CD4-positive, alpha-beta T cell (primary cell): ENCODE measurements around the gene NBR1. TPM values are rescaled to one million over a fixed set of nuclear protein-coding genes. Genes with fewer than 3 reads are reported as not detected.
A peak's percentile ranks its signal among the peaks of the same experiment; 100 is the strongest.

ENCODE experiments used
- ATAC-seq: fragments of 200-7000 bp; cut with Tn5 transposase; one replicate; pipeline ENCODE4 v1.10.0; 2022; ENCODE audit warnings: mild to moderate bottlenecking; ENCODE audit not compliant: poor library complexity
- CTCF ChIA-PET: fragments of 350-600 bp; sonication (Branson Sonifier 250); formaldehyde crosslinking; loops from one replicate; lab custom pipeline; 2021; ENCODE audit warnings: antibody characterized with exemption, inconsistent platforms; lab: Charles Lee
- POLR2A ChIA-PET: fragments of 350-600 bp; sonication (Branson Sonifier 250); formaldehyde crosslinking; loops from one replicate; lab custom pipeline; 2021; ENCODE audit warnings: antibody characterized with exemption, inconsistent platforms; lab: Charles Lee
- DNase-seq, 14 experiments: peaks; one replicate each; pipeline ENCODE4 v3.0.0-alpha.2; 2013 to 2020; ENCODE audit warnings: mixed read lengths in 2 of 14
- H3K27ac ChIP-seq, 2 donors: one replicate each; pipeline versions ENCODE4 v1.5.1 to v1.7.0; 2013; ENCODE audit warnings: low read length in 2 of 2, low read depth in 1 of 2, mild to moderate bottlenecking in 1 of 2
- H3K27me3 ChIP-seq, 2 experiments: 1 replicate in 1 of 2; 2 replicates in 1 of 2; pipeline versions ENCODE4 v1.6.1 to v1.7.0; 2013; ENCODE audit warnings: low read length in 2 of 2, control low read depth in 1 of 2, mild to moderate bottlenecking in 1 of 2, moderate library complexity in 1 of 2; ENCODE audit not compliant: insufficient read depth in 2 of 2, control insufficient read depth in 1 of 2
- H3K36me3 ChIP-seq: one replicate; pipeline ENCODE4 v1.6.1; 2013; ENCODE audit warnings: low read length, control low read depth; ENCODE audit not compliant: insufficient read depth
- H3K4me1 ChIP-seq: one replicate; pipeline ENCODE4 v1.6.1; 2013; ENCODE audit warnings: low read length, control low read depth; ENCODE audit not compliant: insufficient read depth
- H3K4me3 ChIP-seq: one replicate; pipeline ENCODE4 v1.5.1; 2013; ENCODE audit warnings: mild to moderate bottlenecking, low read length, moderate library complexity
- H3K9me3 ChIP-seq, 2 experiments: 1 replicate in 1 of 2; 2 replicates in 1 of 2; pipeline versions ENCODE4 v1.6.1 to v1.7.0; 2013; ENCODE audit warnings: low read length in 2 of 2, mild to moderate bottlenecking in 2 of 2, control low read depth in 1 of 2, moderate library complexity in 1 of 2; ENCODE audit not compliant: control insufficient read depth in 1 of 2, insufficient read depth in 1 of 2
- H3K27ac Mint-ChIP-seq: one replicate; pipeline ENCODE4 v1.8.0; 2020; ENCODE audit warnings: mixed read lengths
- H3K27me3 Mint-ChIP-seq: one replicate; pipeline ENCODE4 v1.8.0; 2021; ENCODE audit warnings: mixed read lengths
- H3K36me3 Mint-ChIP-seq: one replicate; pipeline ENCODE4 v1.8.0; 2021; ENCODE audit warnings: low read depth, mixed read lengths
- H3K4me1 Mint-ChIP-seq: one replicate; pipeline ENCODE4 v1.8.0; 2021; ENCODE audit warnings: low read depth, mixed read lengths
- H3K4me3 Mint-ChIP-seq: one replicate; pipeline ENCODE4 v1.8.0; 2020; ENCODE audit warnings: mild to moderate bottlenecking, mixed read lengths
- H3K9me3 Mint-ChIP-seq: one replicate; pipeline ENCODE4 v1.8.0; 2020; ENCODE audit warnings: mixed read lengths
- CTCF ChIP-seq: fragments of 200-600 bp; IDR thresholded peaks from one replicate; pipeline ENCODE4 v1.8.0; 2022; ENCODE audit warnings: antibody characterized with exemption, mild to moderate bottlenecking
- intact Hi-C, 2 experiments: fragments of 100-400 bp; cut with DNase I in 1 of 2; cut with micrococcal nuclease in 1 of 2; formaldehyde crosslinking; loops; one replicate each; pipeline versions ENCODE4 v1.15.1 to v1.9.0; 2023 to 2025; cut with DNase I, micrococcal nuclease
- total RNA-seq, 174 experiments: library from RNA in 2 of 174; stranded (reverse) in 2 of 174; gene quantifications; one replicate each; pipeline ENCODE4 v1.2.3 and lab custom pipeline; 2021 to 2026

The NBR1 gene
- total RNA-seq, 2 experiments from 2014 or later = 23.7 TPM

- ChIA-PET CTCF (interaction anchor here (1.4 to 1.8 kb wide), 5 partner anchors 10 to 215 kb away, joined by 3 to 11 read pairs (median 4); partner anchors contain the start of genes NBR1 and RPL27), POLR2A (interaction anchor here (0.6 to 3.5 kb wide), 8 partner anchors 39 to 451 kb away, joined by 3 to 78 read pairs (median 14); partner anchors contain the start of genes NBR1 and RPL27)
- peak in 3 of 14 experiments; percentile 2 to 52 (median 27) for DNase-seq
- H3K27me3 ChIP-seq = no peaks in the 10 kb centered on the region
- H3K4me1 ChIP-seq = peaks cover 29% of the 10 kb centered on the region
- ATAC-seq = peak; percentile 15
- Mint-ChIP-seq H3K27me3 (no peaks in the 10 kb centered on the region), H3K4me1 (peaks cover 50% of the 10 kb centered on the region), H3K4me3 (peak overlapping the region; percentile 98), H3K9me3 (no peaks in the 10 kb centered on the region), H3K27ac (peak overlapping the region; percentile 89), H3K36me3 (peaks cover 61% of the 10 kb centered on the region)
- intact Hi-C loops = loop anchor here (2.0 to 5.0 kb wide), 5 partner anchors 86 to 270 kb away; partner anchors contain the start of genes BRCA1 (in 1 of the 2), DHX8 (in 1 of the 2) and VAT1 (in 1 of the 2)
- H3K4me3 ChIP-seq = peak overlapping the region; percentile 69
- no peaks in the 10 kb centered on the region for H3K9me3 ChIP-seq
- no peak for TF ChIP-seq CTCF
- peak overlapping the region; percentile 19 to 72 for H3K27ac ChIP-seq
- peaks cover 40% of the 10 kb centered on the region for H3K36me3 ChIP-seq
Observed at GRCh38 chr17:43212641-43213490, 41.9 kb downstream of the NBR1 start.

DNA sequence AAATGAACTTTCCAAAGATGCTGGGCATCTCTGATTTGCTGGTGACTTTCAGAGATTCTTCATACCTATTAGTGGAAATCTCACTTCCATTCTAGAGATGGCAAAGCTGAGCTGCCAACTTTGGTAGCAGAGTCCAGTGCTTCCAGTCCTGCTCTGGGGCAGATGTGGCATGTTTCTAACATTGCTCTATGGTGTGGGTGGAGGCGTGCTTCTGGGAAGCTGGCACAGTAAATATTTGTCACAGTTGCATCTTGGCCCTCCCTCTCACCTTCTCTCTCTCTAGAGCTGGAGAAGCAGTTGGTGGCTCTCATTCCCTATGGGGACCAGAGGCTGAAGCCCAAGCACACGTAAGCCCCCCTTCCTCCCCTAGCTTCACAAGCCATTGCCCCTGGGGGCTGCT lies 42.5 kb downstream of the NBR1 start:
- Histone ChIP-seq H3K36me3 (peaks cover 34% of the 10 kb centered on the region), H3K4me3 (no peak overlapping the region), H3K4me1 (peaks cover 29% of the 10 kb centered on the region), H3K27me3 (no peaks in the 10 kb centered on the region), H3K9me3 (no peaks in the 10 kb centered on the region), H3K27ac (no peak overlapping the region)
- ChIA-PET CTCF (interaction anchor here (1.5 kb wide), 1 partner anchor 215 kb away, joined by 3 read pairs; the partner anchor contains the start of gene RPL27), POLR2A (interaction anchor here (1.3 to 3.5 kb wide), 3 partner anchors 44 to 147 kb away, joined by 4 to 78 read pairs (median 27); no protein-coding TSS in a partner anchor)
- Mint-ChIP-seq H3K4me3 (peak overlapping the region; percentile 98), H3K27ac (peak overlapping the region; percentile 89), H3K9me3 (no peaks in the 10 kb centered on the region), H3K4me1 (peaks cover 52% of the 10 kb centered on the region), H3K36me3 (peaks cover 55% of the 10 kb centered on the region), H3K27me3 (no peaks in the 10 kb centered on the region)
- DNase-seq (no peak), ATAC-seq (no peak)
- intact Hi-C loops = loop anchor here (2.0 to 5.0 kb wide), 5 partner anchors 86 to 269 kb away; partner anchors contain the start of genes BRCA1 (in 1 of the 2), DHX8 (in 1 of the 2) and VAT1 (in 1 of the 2)
- no peak for TF ChIP-seq CTCF

DNA sequence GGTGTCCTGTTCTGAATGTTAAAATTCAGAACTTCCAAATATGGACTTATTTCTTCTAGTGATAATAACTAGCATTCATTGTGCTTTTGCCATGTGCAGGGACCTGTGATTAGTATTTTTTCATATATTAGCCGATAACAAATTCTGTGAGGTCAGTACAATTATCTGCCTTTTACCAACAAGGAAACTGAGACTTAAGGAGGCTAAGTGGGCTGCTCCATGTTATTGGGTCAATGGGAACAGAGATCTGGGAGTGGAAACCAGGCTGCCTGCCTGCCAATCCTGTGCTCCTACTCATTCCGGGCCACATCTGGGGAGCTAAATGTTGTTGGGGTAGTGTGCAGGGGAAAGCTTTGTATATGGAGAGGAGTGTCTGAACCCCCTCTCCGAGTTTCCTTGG lies 44.3 kb downstream of the NBR1 start:
- Histone ChIP-seq H3K4me1 (peaks cover 29% of the 10 kb centered on the region), H3K36me3 (peaks cover 24% of the 10 kb centered on the region), H3K4me3 (no peak overlapping the region), H3K9me3 (no peaks in the 10 kb centered on the region), H3K27me3 (no peaks in the 10 kb centered on the region), H3K27ac (no peak overlapping the region)
- DNase-seq (no peak), ATAC-seq (no peak)
- Mint-ChIP-seq H3K9me3 (no peaks in the 10 kb centered on the region), H3K4me1 (peaks cover 52% of the 10 kb centered on the region), H3K27ac (no peak overlapping the region), H3K36me3 (peaks cover 46% of the 10 kb centered on the region), H3K4me3 (no peak overlapping the region), H3K27me3 (no peaks in the 10 kb centered on the region)
- intact Hi-C loops = no loop called here
- ChIA-PET CTCF (no interaction called here), POLR2A (no interaction called here)
- no peak for TF ChIP-seq CTCF
